GM12891 (cell line): ENCODE measurements around the gene SNX21.

Experiments
- DNase-seq: peaks from one replicate; pipeline ENCODE4 v3.0.0; 2011; ENCODE audit warnings: low spot score; ENCODE audit not compliant: insufficient read length
- FAIRE-seq: peaks from 2 replicates; lab custom pipeline; 2011; peaks lifted over from hg19 to GRCh38; lab: Jason Lieb, UNC
- PAX5 ChIP-seq: IDR thresholded peaks from 2 replicates; pipeline ENCODE4 v1.6.1; 2011; ENCODE audit warnings: low read length, moderate library complexity, mild to moderate bottlenecking; ENCODE audit not compliant: insufficient read depth, severe bottlenecking
- POLR2A ChIP-seq: IDR thresholded peaks from 2 replicates; pipeline ENCODE4 v1.6.1; 2011; ENCODE audit warnings: low read depth, low read length, control low read depth
- POLR2AphosphoS5 ChIP-seq: IDR thresholded peaks from 2 replicates; pipeline ENCODE4 v1.6.1; 2011; ENCODE audit warnings: low read depth, low read length, control low read depth
- POU2F2 ChIP-seq: IDR thresholded peaks from 2 replicates; pipeline ENCODE4 v1.6.1; 2011; ENCODE audit warnings: low read depth, mild to moderate bottlenecking, control low read depth, low read length, moderate library complexity
- SPI1 ChIP-seq: IDR thresholded peaks from 2 replicates; pipeline ENCODE4 v1.6.1; 2011; ENCODE audit warnings: low read depth, low read length, control low read depth
- TAF1 ChIP-seq: IDR thresholded peaks from 2 replicates; pipeline ENCODE4 v1.6.1; 2011; ENCODE audit warnings: low read depth, low read length, control low read depth

The SNX21 gene

DNA sequence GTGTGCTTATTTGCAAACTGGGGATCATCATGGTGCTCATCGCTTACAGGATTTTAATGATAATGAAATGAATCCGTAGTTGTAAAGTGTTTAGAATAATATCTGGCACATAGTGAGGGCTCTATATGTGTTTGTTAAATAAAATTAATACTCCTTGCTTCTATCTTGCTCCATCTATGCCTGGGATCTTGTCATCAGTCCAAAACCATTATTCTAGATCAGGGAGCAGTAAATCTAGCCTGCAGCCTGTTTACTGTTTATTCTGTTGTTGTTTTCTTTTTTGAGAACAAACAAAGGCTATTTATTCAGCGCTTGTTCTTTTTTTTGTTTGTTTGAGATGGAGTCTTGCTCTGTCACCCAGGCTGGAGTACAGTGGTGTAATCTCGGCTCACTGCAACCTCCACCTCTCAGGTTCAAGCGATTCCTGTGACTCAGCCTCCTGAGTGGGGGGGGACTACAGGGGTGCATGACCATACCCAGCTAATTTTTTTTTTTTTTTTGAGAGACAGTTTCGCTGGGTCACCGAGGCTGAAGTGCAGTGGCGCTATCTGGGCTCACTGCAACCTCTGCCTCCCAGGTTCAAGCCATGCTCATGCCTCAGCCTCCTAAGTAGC is 15.5 kb downstream of the SNX21 start:
- no peak for FAIRE-seq
- TF ChIP-seq PAX5 (no peak), TAF1 (no peak), SPI1 (no peak)
- DNase-seq: no peak

DNA sequence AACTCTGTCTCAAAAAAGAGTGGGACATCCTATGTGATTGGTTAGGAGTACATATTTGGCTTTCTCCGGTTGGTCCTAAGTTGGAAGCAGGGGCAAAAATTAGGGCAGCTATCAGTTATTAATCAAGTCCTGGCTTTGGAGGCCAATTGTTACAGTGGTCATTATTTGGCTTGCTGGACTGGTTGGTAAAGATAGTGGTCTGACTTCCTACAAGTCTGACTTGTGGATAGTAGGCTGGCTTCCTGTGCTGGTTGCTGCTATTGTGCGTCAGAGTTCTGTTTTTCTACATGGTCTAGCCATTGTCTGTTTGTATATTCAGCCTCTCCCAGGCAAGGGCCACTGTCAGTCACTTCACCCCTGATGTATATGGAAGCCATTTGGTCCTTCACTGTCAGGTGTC is 16.6 kb downstream of the SNX21 start:
- TF ChIP-seq POLR2AphosphoS5: no peak
- no peak for TF ChIP-seq TAF1
- TF ChIP-seq PAX5: no peak
- no peak for TF ChIP-seq POU2F2
- no peak for TF ChIP-seq POLR2A
- no peak for TF ChIP-seq SPI1
- FAIRE-seq (no peak), DNase-seq (no peak)

DNA sequence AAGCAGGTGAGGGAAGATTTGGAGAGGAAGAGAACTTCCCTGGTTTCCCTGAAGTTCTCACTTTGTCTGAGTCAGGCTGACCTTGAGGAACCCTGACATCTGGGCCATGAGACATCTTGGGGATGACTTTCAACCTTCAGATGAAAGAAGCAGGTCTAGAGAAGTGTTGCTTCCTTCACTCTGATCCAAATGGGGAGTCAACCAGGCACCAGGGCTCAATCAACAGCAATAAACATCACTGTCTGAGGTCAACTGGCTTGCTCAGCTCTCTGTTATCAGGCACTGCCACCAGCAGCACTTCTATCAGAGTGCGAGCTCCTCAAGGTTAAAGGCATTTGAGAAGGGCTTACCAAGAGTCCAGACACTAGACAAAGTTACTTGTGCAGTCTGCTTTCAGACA is 17.3 kb downstream of the SNX21 start:
- FAIRE-seq: no peak
- TF ChIP-seq TAF1: no peak
- no peak for TF ChIP-seq POLR2A
- TF ChIP-seq SPI1: no peak
- no peak for TF ChIP-seq POU2F2
- TF ChIP-seq PAX5: no peak
- no peak for TF ChIP-seq POLR2AphosphoS5
- no peak for DNase-seq

DNA sequence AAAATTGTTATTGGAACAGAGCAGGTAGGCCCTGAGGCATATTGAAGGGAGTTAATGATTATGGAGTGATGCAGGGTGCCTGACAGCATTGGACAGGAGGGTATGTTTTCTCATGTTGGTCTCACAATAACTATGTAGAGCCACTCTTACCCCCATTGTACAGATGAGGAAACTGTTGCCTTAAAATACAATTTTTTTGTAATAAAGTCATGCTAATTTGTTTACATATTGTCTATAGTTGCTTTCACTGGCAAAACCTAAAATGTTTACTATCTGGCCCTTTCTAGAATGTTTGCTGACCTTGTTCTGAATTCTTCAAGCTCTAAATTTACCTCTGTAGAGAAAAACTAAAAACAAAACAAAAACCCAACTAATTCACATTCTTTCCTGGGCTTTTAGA is 17.9 kb downstream of the SNX21 start:
- DNase-seq: no peak
- no peak for FAIRE-seq
- no peak for TF ChIP-seq PAX5
- no peak for TF ChIP-seq TAF1
- no peak for TF ChIP-seq POLR2A
- TF ChIP-seq POLR2AphosphoS5: no peak
- TF ChIP-seq SPI1: no peak
- no peak for TF ChIP-seq POU2F2

DNA sequence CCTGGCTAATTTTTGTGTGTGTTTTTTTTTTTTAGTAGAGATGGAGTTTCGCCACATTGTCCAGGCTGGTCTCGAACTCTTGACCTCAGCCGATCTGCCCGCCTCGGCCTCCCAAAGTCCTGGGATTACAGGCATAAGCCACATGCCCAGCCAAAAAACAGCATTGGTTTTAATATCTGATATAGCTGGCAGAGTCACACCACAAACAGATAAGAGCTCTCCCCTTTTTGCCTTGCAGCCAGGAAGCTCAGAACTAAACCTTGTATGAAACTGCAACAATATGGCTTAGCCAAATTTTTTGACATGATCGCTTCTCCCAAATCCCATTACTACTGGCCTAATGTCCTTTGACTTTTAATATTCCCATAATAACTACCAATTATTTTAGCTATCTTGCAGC is 18.7 kb downstream of the SNX21 start:
- DNase-seq (no peak), FAIRE-seq (no peak)
- TF ChIP-seq PAX5 (no peak), POU2F2 (no peak), SPI1 (no peak), POLR2AphosphoS5 (no peak), TAF1 (no peak), POLR2A (no peak)

DNA sequence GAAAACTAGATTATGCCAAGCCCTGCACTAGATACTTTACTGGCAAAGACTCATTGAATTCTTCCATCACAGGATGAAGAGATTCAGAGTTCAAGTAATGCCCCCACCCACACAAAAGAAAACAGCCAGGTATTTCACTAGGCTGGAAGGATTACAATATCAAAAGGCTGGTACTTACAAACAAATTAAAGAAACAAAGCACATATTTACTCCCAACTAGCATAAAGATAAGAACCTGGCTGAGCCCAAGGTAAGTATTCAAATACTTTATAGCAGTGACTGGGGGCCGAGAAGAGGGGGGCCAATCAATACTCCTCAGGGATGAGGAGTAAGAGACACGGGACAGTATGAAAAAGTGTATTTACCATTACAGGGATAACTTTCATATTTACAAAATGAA is 19.9 kb downstream of the SNX21 start:
- TF ChIP-seq POLR2AphosphoS5: no peak
- TF ChIP-seq TAF1: no peak
- no peak for TF ChIP-seq POU2F2
- no peak for TF ChIP-seq PAX5
- no peak for TF ChIP-seq SPI1
- no peak for TF ChIP-seq POLR2A
- DNase-seq: no peak
- FAIRE-seq: no peak

DNA sequence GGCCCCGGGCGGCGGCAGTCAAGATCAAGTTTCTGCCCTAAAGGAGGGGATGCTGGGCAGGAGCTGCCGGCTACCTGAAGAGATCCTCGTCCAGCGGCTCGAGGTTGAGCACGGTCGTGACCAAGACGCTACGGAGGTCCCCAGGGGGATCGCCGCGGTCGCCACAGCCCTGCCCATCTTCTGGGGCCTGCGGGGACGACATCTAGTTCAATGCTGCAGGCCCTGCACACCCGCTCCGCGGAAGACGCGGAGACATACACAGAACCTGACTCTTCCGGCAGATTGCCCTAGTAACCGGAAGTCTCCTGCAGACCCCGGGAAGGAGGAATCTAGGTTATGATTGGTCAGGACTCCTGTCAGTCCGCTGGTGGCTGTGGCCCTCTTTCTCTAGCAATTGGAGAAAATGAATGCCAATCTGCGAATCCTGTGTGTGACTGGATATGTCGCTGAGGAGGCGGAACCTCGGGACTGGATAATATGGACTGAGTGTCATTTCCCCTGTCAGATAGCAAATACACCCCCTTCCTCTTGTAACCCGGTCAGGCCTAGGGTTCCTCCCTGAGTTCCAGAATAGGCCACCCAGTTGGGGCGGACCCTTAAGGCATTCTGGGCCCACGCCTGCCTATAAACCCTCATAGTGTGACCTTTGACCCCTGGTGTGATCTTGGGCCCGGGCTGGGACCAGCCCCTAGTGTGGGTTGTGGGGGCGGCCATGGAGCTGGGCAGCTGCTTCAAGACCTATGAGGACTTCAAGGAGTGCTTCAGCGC is 23.7 kb downstream of the SNX21 start, which contains the start of the genes ACOT8 and ZSWIM3:
Gene ACOT8 (minus strand): TSS at position 279 of the 768 bp plus-strand sequence. CDS start 77 bp downstream, at position 202.
Gene ZSWIM3 (plus strand): TSS at position 501 of the 768 bp plus-strand sequence. CDS start 212 bp downstream, at position 713.
- TF ChIP-seq POLR2A: peak; percentile 91
- TF ChIP-seq POLR2AphosphoS5: peak; percentile 95
- TF ChIP-seq POU2F2: peak; percentile 50; the same call in 1 of the 2 replicates
- TF ChIP-seq TAF1: peak; percentile 97
- peak; percentile 51 for TF ChIP-seq SPI1
- TF ChIP-seq PAX5: no peak
- peak; percentile 90 for FAIRE-seq
- peak; percentile 97 for DNase-seq

DNA sequence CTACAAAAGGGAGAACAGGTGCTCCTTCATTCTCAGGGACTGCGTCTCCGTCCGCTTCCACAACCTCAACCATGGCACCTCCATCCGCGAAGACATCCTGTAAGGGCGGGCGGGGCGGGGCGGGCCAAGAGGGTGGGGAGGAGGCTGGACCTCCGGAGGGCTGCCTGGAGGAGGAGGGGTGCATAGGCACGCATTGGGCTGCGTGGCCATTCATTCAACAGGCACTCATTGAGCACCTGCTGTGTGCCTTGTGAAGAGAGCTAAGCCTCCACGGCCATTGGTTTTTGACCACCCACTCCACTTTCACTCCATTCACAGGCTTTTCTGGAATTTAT is 24.2 kb downstream of the SNX21 start:
- peak; percentile 39 for DNase-seq
- no peak for FAIRE-seq
- TF ChIP-seq TAF1: no peak
- TF ChIP-seq POU2F2: no peak
- TF ChIP-seq SPI1: no peak
- TF ChIP-seq POLR2AphosphoS5: no peak
- no peak for TF ChIP-seq POLR2A
- no peak for TF ChIP-seq PAX5

DNA sequence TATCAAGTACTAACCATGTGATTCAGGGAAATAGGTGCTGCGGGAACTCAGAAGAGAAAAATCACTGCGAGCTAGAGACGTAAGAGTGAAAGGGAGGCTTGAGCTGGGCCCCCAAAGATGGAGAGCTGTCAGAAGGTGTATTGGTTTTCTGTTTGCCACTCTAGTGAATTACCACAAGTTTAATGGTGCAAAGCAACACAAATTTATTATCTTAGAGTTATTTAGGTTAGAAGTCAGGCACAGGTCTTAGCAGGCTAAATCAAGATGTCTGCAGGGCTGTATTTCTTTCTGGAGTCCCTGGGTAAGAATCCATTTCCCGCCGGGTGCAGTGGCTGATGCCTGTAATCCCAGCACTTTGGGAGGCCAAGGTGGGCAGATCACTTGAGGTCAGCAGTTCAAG is 26.3 kb downstream of the SNX21 start:
- FAIRE-seq (no peak), DNase-seq (no peak)
- TF ChIP-seq TAF1 (no peak), POU2F2 (no peak), POLR2A (no peak), PAX5 (no peak), SPI1 (no peak), POLR2AphosphoS5 (no peak)
